HepG2 (cell line): Measurements from ENCODE around the gene SMIM13. TPM values are rescaled to one million over a fixed set of nuclear protein-coding genes. Genes with fewer than 3 reads are reported as not detected.

Source experiments
- CREB1 ChIP-seq, 2 experiments: fragments of 450-650 bp in 1 of 2; IDR thresholded peaks; 2 replicates each; pipeline ENCODE4 v1.6.1; 2016 to 2017; ENCODE audit warnings: control low read depth in 1 of 2, mild to moderate bottlenecking in 1 of 2, missing compliant biosample characterization in 1 of 2, missing genetic modification characterization in 1 of 2
- HNF4G ChIP-seq, 2 experiments: sonication (generic) in 1 of 2; formaldehyde crosslinking in 1 of 2; IDR thresholded peaks; 2 replicates each; pipeline versions ENCODE4 v1.4.0 to v1.6.1; 2011 to 2020; ENCODE audit warnings: borderline replicate concordance in 2 of 2, low read depth in 2 of 2, mild to moderate bottlenecking in 2 of 2, low read length in 1 of 2, missing genetic modification reagents in 1 of 2, moderate library complexity in 1 of 2
- MTA1 ChIP-seq: sonication (generic); formaldehyde crosslinking; IDR thresholded peaks from 2 replicates; pipeline ENCODE4 v1.4.0; 2020; ENCODE audit warnings: missing genetic modification reagents, mild to moderate bottlenecking, borderline replicate concordance
- NFIC ChIP-seq: IDR thresholded peaks from 2 replicates; pipeline ENCODE4 v1.6.1; 2012; ENCODE audit warnings: mild to moderate bottlenecking, low read length, inconsistent platforms
- NR2F2 ChIP-seq: IDR thresholded peaks from 2 replicates; pipeline ENCODE4 v1.6.1; 2012; ENCODE audit warnings: low read depth, inconsistent platforms, borderline replicate concordance
- SPEN ChIP-seq: sonication (generic); formaldehyde crosslinking; IDR thresholded peaks from 2 replicates; pipeline ENCODE4 v1.5.1; 2020; ENCODE audit warnings: low read depth, mild to moderate bottlenecking, missing genetic modification reagents
- TCF12 ChIP-seq, 2 experiments: fragments of 450-650 bp in 1 of 2; sonication (generic) in 1 of 2; formaldehyde crosslinking in 1 of 2; IDR thresholded peaks; 2 replicates each; pipeline versions ENCODE4 v1.6.1 to v1.8.0; 2017 to 2022; ENCODE audit warnings: antibody characterized with exemption in 1 of 2, mild to moderate bottlenecking in 1 of 2, missing genetic modification reagents in 1 of 2, moderate library complexity in 1 of 2
- ZC3H13 ChIP-seq: sonication (generic); formaldehyde crosslinking; IDR thresholded peaks from 2 replicates; pipeline ENCODE4 v1.8.1; 2023; ENCODE audit warnings: mild to moderate bottlenecking, missing genetic modification reagents, moderate library complexity
- ZNF430 ChIP-seq: sonication (generic); formaldehyde crosslinking; IDR thresholded peaks from 2 replicates; pipeline ENCODE4 v1.9.0; 2021; ENCODE audit warnings: mild to moderate bottlenecking, missing genetic modification reagents
- ZNF441 ChIP-seq: sonication (generic); formaldehyde crosslinking; IDR thresholded peaks from 2 replicates; pipeline ENCODE4 v1.7.0; 2021; ENCODE audit warnings: missing genetic modification reagents, borderline replicate concordance
- polyA plus RNA-seq, 8 experiments: library from polyadenylated mRNA; depleted of rRNA in 3 of 8; stranded (reverse) in 7 of 8; unstranded in 1 of 8; fragments of >200 nt; fragmentation: Illumina TruSeq in 4 of 8; extraction: Trizol in 4 of 8; gene quantifications; 2 replicates each; pipeline versions ENCODE4 v1.2.1 to v1.2.3, GENCODE V29; 2011 to 2016; ENCODE audit warnings: low read depth in 4 of 8, missing spikeins in 1 of 8, mixed read lengths in 1 of 8; ENCODE audit not compliant: insufficient read depth in 1 of 8
- total RNA-seq, 5 experiments: library from RNA; depleted of rRNA; stranded (reverse); fragments of >200 nt; fragmentation: Illumina TruSeq; extraction: Trizol; gene quantifications; 2 replicates each; pipeline ENCODE4 v1.2.3, GENCODE V29; 2016; ENCODE audit warnings: low read depth in 1 of 5
- TF ChIP-seq, protein P1 (sequence below): IDR thresholded peaks from 2 replicates; pipeline ENCODE4 v1.6.1; 2016; ENCODE audit warnings: low read depth
- TF ChIP-seq, protein P2 (sequence below), 2 experiments: IDR thresholded peaks; 2 replicates each; pipeline ENCODE4 v1.6.1; 2011 to 2012; ENCODE audit warnings: low read length in 2 of 2, borderline replicate concordance in 1 of 2, low read depth in 1 of 2, mild to moderate bottlenecking in 1 of 2, moderate library complexity in 1 of 2
- TF ChIP-seq, protein P3 (sequence below): sonication (generic); formaldehyde crosslinking; IDR thresholded peaks from 2 replicates; pipeline ENCODE4 v1.5.1; 2020; ENCODE audit warnings: missing genetic modification reagents, mild to moderate bottlenecking, borderline replicate concordance
- TF ChIP-seq, protein P4 (sequence below): sonication (generic); formaldehyde crosslinking; IDR thresholded peaks from 2 replicates; pipeline ENCODE4 v1.4.0; 2020; ENCODE audit warnings: mild to moderate bottlenecking, missing genetic modification reagents

Gene SMIM13
- total and polyA plus RNA-seq, 2 of the 13 experiments (the other 11 are each of a cell fraction or from before 2014, with no cell fraction given), result 2.7 to 10.2 TPM

DNA sequence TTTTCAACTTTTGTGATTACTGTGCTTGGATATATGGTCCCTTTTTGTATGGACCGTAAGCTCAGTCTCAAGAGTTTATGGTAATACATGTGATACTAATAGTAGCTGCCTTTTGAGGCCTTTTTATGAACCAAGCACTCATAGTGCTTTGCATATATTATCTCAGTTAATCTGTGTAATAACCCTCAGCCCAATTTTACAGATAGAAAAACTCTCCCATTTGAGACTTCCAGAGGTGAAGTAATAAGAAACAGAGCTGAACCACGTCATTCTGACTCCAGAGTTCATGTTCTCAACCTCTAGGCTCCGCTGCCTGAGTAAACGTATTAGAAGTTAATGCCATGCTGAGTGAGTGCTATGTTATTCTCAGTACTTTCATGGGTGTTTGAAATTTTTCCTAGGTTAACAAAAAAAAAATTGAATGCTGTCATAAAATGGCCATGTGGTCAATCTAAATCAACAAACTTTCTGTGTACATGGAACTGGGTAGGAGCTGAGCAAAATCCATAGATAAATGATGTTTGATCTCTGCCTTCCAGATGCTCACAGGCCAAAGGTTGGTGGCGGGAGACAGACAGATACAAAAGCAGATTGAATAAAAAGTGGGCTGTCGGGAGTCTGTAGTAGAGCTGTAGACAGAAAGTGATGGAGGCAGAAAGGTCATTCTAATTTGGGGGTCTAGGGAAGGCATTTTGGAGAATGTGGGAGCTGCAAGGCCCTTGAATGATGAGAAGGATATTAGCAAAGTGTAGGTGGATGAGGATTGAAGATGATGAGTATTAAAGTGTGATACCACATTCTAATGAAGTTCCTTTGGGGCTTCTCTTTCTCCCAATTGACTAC lies 26.9 kb upstream of the SMIM13 start (continued):
- TF ChIP-seq, protein P1, sequence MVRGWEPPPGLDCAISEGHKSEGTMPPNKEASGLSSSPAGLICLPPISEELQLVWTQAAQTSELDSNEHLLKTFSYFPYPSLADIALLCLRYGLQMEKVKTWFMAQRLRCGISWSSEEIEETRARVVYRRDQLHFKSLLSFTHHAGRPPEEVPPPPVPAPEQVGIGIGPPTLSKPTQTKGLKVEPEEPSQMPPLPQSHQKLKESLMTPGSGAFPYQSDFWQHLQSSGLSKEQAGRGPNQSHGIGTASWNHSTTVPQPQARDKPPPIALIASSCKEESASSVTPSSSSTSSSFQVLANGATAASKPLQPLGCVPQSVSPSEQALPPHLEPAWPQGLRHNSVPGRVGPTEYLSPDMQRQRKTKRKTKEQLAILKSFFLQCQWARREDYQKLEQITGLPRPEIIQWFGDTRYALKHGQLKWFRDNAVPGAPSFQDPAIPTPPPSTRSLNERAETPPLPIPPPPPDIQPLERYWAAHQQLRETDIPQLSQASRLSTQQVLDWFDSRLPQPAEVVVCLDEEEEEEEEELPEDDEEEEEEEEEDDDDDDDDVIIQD (CRISPR knock-in tag), result peak; percentile 84
- TF ChIP-seq HNF4G (IDR thresholded peaks at IDR 0.05; ENCODE audit: borderline replicate concordance, low read depth, low read length), result peak; percentile 93
- TF ChIP-seq HNF4G (CRISPR knock-in tag; IDR thresholded peaks at IDR 0.05; ENCODE audit: borderline replicate concordance, low read depth), result peak; percentile 66; the same call in 1 of the 2 replicates
- peak; percentile 29 for TF ChIP-seq SPEN (CRISPR knock-in tag)
- TF ChIP-seq, protein P2, sequence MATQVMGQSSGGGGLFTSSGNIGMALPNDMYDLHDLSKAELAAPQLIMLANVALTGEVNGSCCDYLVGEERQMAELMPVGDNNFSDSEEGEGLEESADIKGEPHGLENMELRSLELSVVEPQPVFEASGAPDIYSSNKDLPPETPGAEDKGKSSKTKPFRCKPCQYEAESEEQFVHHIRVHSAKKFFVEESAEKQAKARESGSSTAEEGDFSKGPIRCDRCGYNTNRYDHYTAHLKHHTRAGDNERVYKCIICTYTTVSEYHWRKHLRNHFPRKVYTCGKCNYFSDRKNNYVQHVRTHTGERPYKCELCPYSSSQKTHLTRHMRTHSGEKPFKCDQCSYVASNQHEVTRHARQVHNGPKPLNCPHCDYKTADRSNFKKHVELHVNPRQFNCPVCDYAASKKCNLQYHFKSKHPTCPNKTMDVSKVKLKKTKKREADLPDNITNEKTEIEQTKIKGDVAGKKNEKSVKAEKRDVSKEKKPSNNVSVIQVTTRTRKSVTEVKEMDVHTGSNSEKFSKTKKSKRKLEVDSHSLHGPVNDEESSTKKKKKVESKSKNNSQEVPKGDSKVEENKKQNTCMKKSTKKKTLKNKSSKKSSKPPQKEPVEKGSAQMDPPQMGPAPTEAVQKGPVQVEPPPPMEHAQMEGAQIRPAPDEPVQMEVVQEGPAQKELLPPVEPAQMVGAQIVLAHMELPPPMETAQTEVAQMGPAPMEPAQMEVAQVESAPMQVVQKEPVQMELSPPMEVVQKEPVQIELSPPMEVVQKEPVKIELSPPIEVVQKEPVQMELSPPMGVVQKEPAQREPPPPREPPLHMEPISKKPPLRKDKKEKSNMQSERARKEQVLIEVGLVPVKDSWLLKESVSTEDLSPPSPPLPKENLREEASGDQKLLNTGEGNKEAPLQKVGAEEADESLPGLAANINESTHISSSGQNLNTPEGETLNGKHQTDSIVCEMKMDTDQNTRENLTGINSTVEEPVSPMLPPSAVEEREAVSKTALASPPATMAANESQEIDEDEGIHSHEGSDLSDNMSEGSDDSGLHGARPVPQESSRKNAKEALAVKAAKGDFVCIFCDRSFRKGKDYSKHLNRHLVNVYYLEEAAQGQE (IDR thresholded peaks at IDR 0.05; ENCODE audit: borderline replicate concordance in 1 of 2, low read depth in 1 of 2, low read length in 2 of 2), result peak in 1 of 2 experiments; percentile 58; a peak in 1 of 4 replicates
- peak; percentile 48; the same call in 1 of the 2 replicates for TF ChIP-seq CREB1 (IDR thresholded peaks at IDR 0.05)
- TF ChIP-seq CREB1 (CRISPR knock-in tag; IDR thresholded peaks at IDR 0.05), result peak; percentile 76
- no peak for TF ChIP-seq ZNF441
- peak; percentile 44 for TF ChIP-seq ZNF430 (CRISPR knock-in tag)
- TF ChIP-seq MTA1 (CRISPR knock-in tag), result no peak
- peak; percentile 87; the same call in 1 of the 2 replicates for TF ChIP-seq NFIC
- TF ChIP-seq ZC3H13 (CRISPR knock-in tag), result peak; percentile 52; the same call in 1 of the 2 replicates
- TF ChIP-seq NR2F2, result peak; percentile 85
- TF ChIP-seq TCF12 (IDR thresholded peaks at IDR 0.05), result no peak
- TF ChIP-seq TCF12 (CRISPR knock-in tag; IDR thresholded peaks at IDR 0.05), result peak; percentile 23; the same call in 1 of the 2 replicates
- TF ChIP-seq, protein P3, sequence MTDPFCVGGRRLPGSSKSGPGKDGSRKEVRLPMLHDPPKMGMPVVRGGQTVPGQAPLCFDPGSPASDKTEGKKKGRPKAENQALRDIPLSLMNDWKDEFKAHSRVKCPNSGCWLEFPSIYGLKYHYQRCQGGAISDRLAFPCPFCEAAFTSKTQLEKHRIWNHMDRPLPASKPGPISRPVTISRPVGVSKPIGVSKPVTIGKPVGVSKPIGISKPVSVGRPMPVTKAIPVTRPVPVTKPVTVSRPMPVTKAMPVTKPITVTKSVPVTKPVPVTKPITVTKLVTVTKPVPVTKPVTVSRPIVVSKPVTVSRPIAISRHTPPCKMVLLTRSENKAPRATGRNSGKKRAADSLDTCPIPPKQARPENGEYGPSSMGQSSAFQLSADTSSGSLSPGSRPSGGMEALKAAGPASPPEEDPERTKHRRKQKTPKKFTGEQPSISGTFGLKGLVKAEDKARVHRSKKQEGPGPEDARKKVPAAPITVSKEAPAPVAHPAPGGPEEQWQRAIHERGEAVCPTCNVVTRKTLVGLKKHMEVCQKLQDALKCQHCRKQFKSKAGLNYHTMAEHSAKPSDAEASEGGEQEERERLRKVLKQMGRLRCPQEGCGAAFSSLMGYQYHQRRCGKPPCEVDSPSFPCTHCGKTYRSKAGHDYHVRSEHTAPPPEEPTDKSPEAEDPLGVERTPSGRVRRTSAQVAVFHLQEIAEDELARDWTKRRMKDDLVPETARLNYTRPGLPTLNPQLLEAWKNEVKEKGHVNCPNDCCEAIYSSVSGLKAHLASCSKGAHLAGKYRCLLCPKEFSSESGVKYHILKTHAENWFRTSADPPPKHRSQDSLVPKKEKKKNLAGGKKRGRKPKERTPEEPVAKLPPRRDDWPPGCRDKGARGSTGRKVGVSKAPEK (CRISPR knock-in tag), result 0 out of 2 replicates have a peak, but pooled peaks have one; percentile 7
- TF ChIP-seq, protein P4, sequence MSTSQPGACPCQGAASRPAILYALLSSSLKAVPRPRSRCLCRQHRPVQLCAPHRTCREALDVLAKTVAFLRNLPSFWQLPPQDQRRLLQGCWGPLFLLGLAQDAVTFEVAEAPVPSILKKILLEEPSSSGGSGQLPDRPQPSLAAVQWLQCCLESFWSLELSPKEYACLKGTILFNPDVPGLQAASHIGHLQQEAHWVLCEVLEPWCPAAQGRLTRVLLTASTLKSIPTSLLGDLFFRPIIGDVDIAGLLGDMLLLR (CRISPR knock-in tag), result no peak
